Ectodermal cell (in vitro differentiated cells): ENCODE measurements around the gene GPC6.

Experiments used
- H3K27ac ChIP-seq: 2 replicates; pipeline ENCODE4 v1.7.0; 2013; ENCODE audit warnings: mild to moderate bottlenecking, low read depth, low read length; ENCODE audit not compliant: insufficient read depth, poor library complexity, severe bottlenecking
- H3K27me3 ChIP-seq: 2 replicates; pipeline ENCODE4 v1.7.0; 2013; ENCODE audit warnings: mild to moderate bottlenecking, low read length; ENCODE audit not compliant: insufficient read depth, control insufficient read depth, poor library complexity, severe bottlenecking
- H3K36me3 ChIP-seq: one replicate; pipeline ENCODE4 v1.7.0; 2013; ENCODE audit warnings: low read length; ENCODE audit not compliant: control insufficient read depth, insufficient read depth
- H3K4me1 ChIP-seq: one replicate; pipeline ENCODE4 v1.7.0; 2013; ENCODE audit warnings: low read length; ENCODE audit not compliant: control insufficient read depth, insufficient read depth
- H3K4me3 ChIP-seq: 2 replicates; pipeline ENCODE4 v1.7.0; 2013; ENCODE audit warnings: low read depth, low read length, control low read depth; ENCODE audit not compliant: insufficient read depth
- H3K9me3 ChIP-seq: 2 replicates; pipeline ENCODE4 v1.7.0; 2013; ENCODE audit warnings: mild to moderate bottlenecking, low read length, moderate library complexity; ENCODE audit not compliant: control insufficient read depth
- WGBS, 2 experiments: methylation state at CpG; one replicate each; pipeline ENCODE4 v1.1.7; 2013; ENCODE audit warnings: missing lambda C conversion rate in 2 of 2; 5-methylcytosine and 5-hydroxymethylcytosine counted together

Gene GPC6

DNA sequence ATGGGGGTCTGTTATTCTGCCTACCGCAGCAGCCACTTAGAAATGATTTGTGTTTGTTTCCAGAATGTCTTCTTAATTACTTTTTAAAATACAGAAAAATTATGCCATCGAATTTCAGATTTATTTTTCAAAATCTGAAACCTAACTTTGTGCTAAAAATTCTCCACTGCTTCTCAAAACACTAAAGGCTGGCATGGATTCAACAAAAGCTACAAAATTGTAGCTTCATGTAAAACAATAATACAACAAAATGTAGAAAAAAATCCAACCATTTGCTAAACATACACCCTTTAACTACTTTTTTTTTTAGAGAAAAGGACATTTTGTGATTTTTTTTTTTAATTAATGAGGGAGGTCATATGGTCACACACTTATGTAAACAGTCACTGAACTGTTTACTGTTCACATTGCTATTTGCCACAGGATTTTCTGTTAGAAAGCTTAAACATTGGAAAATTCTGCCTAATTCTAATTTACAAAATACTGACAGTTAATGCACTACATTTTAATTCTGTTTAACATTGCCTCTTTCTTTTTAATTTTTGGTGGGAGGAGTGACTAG is 646.3 kb downstream of the GPC6 start:
- H3K4me1 ChIP-seq: no peaks in the 10 kb centered on the region
- H3K27me3 ChIP-seq: no peaks in the 10 kb centered on the region
- WGBS, 2 experiments: 85 to 88% methylated on average over 1 to 2 of the region's 2 CpGs
- H3K4me3 ChIP-seq: no peak overlapping the region
- H3K36me3 ChIP-seq: no peaks in the 10 kb centered on the region
- no peaks in the 10 kb centered on the region for H3K9me3 ChIP-seq
- no peak overlapping the region for H3K27ac ChIP-seq

DNA sequence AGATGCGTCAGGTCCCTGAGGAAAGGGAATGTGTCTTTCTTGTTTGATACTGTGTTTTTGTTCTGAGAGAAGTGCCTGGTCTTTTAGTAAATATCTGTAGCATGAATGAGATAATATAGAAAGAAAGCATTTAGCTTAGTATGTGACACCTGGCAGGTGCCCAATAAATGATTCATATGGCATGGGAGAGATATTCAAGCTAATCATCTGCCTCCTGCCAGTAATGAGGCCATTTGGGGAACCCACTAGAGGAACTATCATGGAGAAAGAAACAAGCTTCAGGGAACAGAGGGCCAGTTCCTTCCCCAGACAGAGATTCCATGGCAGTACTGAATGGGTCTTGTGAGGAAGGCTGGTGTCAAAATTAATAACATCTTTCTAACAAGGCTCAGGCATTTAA is 648.9 kb downstream of the GPC6 start:
- no peak overlapping the region for H3K4me3 ChIP-seq
- no peaks in the 10 kb centered on the region for H3K9me3 ChIP-seq
- 88 to 100% methylated on average over 1 of the region's 1 CpG for WGBS, 2 experiments
- H3K36me3 ChIP-seq: no peaks in the 10 kb centered on the region
- no peaks in the 10 kb centered on the region for H3K27me3 ChIP-seq
- no peak overlapping the region for H3K27ac ChIP-seq
- no peaks in the 10 kb centered on the region for H3K4me1 ChIP-seq

DNA sequence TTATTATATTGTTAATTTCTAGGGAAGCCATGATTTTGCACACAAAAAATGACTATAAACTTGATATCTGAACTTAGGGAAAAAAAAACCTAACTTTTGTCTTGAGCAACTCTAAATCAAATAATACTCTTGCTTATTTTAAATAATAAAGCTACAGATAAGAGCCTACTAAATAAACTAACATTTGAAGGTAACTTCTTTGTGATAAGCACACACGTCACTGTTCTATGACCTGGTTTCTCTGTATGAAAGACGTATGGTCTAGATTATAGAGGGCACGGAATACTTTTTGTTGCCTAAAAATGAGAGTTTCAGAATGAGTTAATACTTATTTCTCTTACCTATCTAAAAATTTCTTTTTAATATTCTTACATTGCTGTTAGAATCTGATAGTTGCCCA is 649.6 kb downstream of the GPC6 start:
- no peaks in the 10 kb centered on the region for H3K9me3 ChIP-seq

DNA sequence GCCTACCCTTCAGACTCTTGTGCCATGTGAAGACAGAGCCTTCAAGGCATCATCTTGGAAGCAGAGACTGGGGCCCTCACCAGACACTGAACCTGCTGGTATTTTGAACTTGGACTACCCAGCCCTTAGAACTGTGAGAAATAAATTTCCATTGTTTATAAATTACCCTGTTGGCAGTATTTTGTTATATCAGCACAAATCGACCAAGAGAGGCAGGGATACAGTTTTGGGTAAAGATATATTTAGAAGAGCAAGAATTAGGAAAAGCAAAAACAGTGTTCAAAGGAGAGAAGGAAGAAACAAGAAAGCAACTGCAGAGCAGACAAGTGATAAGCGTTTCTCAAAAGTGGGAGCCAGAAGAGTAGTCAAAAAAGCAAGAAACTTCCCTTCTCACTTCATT is 652.1 kb downstream of the GPC6 start:
- WGBS, 2 experiments: 88 to 92% methylated on average over 2 of the region's 2 CpGs
- Histone ChIP-seq H3K9me3 (no peaks in the 10 kb centered on the region), H3K36me3 (no peaks in the 10 kb centered on the region), H3K4me1 (no peaks in the 10 kb centered on the region), H3K27ac (no peak overlapping the region), H3K27me3 (no peaks in the 10 kb centered on the region), H3K4me3 (no peak overlapping the region)

More for the DNA sequence above, 649.6 kb downstream of the GPC6 start:
- no peaks in the 10 kb centered on the region for H3K4me1 ChIP-seq
- no peak overlapping the region for H3K27ac ChIP-seq
- WGBS, 2 experiments: 97% methylated on average over 2 of the region's 3 CpGs; no CpG with 5 or more reads in 1 of the 2 experiments
- no peak overlapping the region for H3K4me3 ChIP-seq
- H3K36me3 ChIP-seq: no peaks in the 10 kb centered on the region
- no peaks in the 10 kb centered on the region for H3K27me3 ChIP-seq

DNA sequence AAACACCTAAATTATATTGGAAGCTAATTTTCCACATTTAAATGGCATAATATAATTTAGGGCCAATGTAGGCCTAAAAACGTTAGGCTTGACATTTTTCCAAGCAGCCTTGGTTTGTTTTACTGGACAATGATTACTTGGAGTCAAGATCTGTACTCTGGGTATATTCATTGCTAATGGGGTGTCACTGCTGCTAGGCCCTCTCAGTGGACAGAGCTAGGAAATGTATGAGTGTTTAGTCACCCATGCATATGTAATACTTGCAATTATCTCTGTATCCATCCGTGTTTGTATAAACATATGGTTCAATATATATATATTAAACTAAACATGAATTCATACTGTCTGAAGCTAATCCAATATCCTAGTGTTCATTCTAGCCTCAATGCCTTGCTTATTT is 654.8 kb downstream of the GPC6 start:
- Histone ChIP-seq H3K4me3 (no peak overlapping the region), H3K27ac (no peak overlapping the region), H3K9me3 (no peaks in the 10 kb centered on the region), H3K36me3 (no peaks in the 10 kb centered on the region), H3K27me3 (no peaks in the 10 kb centered on the region), H3K4me1 (no peaks in the 10 kb centered on the region)
- WGBS, 2 experiments: 78 to 79% methylated on average over 1 to 2 of the region's 2 CpGs

DNA sequence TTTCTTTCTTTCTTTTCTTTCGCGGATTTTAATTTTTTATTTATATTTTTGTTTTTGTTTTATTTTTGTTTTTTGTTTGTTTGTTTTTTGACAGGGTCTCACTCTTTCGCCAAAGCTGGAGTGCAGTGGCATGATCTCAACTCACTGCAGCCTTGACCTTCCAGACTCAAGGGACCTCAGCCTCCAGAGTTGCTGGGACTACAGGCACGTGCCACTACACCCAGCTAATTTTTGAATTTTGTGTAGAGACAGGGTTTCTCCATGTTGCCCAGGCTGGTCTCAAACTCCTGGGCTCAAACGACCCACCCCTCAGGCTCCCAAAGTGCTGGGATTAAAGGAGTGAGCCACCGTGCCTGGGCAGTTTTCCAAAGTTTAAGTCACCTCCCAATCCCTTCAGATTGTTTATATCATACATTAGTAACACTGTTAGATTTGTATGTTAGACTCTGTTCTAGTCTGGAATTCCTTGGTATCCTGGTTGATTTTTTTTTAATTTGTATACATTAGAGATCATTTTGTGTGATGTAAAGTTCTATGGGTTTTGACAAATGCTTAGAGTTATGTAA is 655.6 kb downstream of the GPC6 start:
- Histone ChIP-seq H3K27ac (no peak overlapping the region), H3K4me1 (no peaks in the 10 kb centered on the region), H3K4me3 (no peak overlapping the region), H3K27me3 (no peaks in the 10 kb centered on the region), H3K36me3 (no peaks in the 10 kb centered on the region), H3K9me3 (no peaks in the 10 kb centered on the region)
- 76 to 89% methylated on average over 4 of the region's 6 CpGs for WGBS, 2 experiments

DNA sequence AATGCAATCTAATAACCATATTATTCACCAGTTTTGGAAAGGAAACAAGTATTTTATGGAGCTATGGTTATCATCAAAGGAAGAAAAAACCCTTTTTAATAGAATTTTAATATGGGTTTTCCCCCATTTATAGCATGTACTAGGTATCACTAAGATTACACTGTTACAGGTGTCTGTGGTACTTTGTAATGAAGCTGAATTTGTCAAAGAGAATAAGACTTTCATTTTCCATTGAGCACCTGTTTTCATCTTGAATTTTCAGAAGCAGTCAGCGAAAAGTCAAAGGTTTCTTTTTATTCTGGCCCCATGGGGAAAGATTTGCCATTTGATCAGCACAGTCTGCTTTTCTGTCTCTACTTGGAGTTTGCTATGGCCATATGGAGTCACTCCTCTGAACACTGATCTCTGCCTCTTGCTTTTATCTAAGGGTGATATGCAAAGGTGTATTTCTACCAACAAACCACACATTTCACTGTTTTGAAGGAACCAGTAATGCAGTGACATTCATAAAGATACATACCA is 662.9 kb downstream of the GPC6 start:
- Histone ChIP-seq H3K27ac (no peak overlapping the region), H3K9me3 (no peaks in the 10 kb centered on the region), H3K4me3 (no peak overlapping the region), H3K4me1 (no peaks in the 10 kb centered on the region), H3K27me3 (no peaks in the 10 kb centered on the region), H3K36me3 (no peaks in the 10 kb centered on the region)
- WGBS, 2 experiments: 92 to 94% methylated on average over 1 of the region's 1 CpG

DNA sequence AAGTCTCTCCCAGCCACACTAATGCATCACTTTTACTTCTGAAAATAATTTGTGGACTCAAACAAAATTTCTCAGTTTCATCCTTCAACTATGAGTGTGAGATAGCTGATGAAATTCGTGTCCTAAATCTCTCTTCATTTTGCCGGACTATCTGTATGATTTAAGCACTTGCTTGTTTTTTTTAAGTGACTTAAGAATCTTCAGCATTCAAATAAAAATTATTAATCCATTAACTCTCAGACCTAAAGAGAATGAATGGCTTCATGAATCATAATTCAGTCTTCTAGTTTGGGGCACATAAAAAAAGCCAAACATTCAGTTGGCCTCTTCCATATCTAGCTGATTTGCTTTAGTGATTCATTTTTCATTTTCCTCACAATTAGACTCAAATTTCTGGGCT is 673.4 kb downstream of the GPC6 start:
- Histone ChIP-seq H3K27ac (no peak overlapping the region), H3K4me3 (no peak overlapping the region), H3K4me1 (no peaks in the 10 kb centered on the region), H3K27me3 (no peaks in the 10 kb centered on the region), H3K36me3 (no peaks in the 10 kb centered on the region), H3K9me3 (no peaks in the 10 kb centered on the region)
- 97 to 100% methylated on average over 2 of the region's 2 CpGs for WGBS, 2 experiments

DNA sequence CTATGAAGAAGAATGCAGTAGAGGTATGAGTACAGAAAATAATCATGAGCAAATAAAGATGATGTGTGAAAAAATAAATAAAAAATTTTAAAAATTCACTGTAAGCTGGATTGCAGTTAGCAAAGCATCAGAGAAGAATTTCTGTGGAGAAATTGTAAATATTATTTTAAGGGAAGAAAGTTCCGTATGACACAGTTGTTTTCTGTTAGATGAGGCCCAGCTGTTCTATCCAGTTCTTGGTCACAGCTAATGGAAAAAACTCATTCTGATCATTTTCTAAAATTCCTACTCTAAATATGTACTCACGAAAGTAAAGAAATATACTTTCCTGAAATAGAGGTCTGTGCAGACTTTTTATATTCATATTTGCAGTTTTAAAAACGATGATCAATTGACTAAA is 674.1 kb downstream of the GPC6 start:
- H3K9me3 ChIP-seq: no peaks in the 10 kb centered on the region
- H3K27me3 ChIP-seq: no peaks in the 10 kb centered on the region
- H3K4me3 ChIP-seq: no peak overlapping the region
- no peaks in the 10 kb centered on the region for H3K4me1 ChIP-seq
- H3K27ac ChIP-seq: no peak overlapping the region
- WGBS, 2 experiments: 93 to 95% methylated on average over 2 to 3 of the region's 3 CpGs
- no peaks in the 10 kb centered on the region for H3K36me3 ChIP-seq

DNA sequence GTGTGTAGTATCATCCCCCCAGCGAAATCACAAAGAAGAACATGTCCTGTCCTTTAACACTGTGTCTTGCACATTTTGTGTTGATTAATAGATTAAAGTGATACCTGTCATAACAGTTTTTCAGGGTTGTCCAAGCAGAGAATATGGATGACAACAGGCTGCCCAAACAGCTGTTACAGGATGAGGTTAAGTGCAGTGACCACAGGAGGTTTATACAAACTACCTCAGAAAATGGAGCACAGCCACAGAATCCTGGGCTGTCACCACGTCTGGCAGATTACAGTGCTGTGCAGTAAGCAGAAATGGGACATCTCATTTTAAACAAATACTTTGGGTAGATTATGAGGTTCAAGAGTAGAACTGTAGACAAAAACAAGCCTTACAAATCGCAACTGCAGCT is 677.3 kb downstream of the GPC6 start:
- no peak overlapping the region for H3K27ac ChIP-seq
- H3K4me3 ChIP-seq: no peak overlapping the region
- no peaks in the 10 kb centered on the region for H3K27me3 ChIP-seq
- H3K36me3 ChIP-seq: no peaks in the 10 kb centered on the region
- H3K9me3 ChIP-seq: no peaks in the 10 kb centered on the region
- 92% methylated on average over 3 of the region's 3 CpGs for WGBS, 2 experiments
- no peaks in the 10 kb centered on the region for H3K4me1 ChIP-seq
